PFSK-1 (cell line): Measurements from ENCODE around the gene EMILIN3.

ENCODE experiments used
- FOXP2 ChIP-seq: optimal IDR thresholded peaks from 2 replicates; pipeline ENCODE3; 2011; ENCODE audit warnings: borderline replicate concordance, control low read depth, inconsistent platforms; ENCODE audit not compliant: insufficient read depth; ENCODE audit errors: extremely low read length, extremely low read depth
- POLR2AphosphoS5 ChIP-seq: IDR thresholded peaks from 2 replicates; pipeline ENCODE4 v1.6.1; 2012; ENCODE audit warnings: low read depth, mild to moderate bottlenecking, control low read depth, low read length, moderate library complexity
- REST ChIP-seq, 2 experiments: IDR thresholded peaks; 2 replicates each; pipeline versions ENCODE4 v1.6.1 to v1.8.0; 2011 to 2012; ENCODE audit warnings: low read depth in 2 of 2, low read length in 2 of 2, control low read depth in 1 of 2, inconsistent platforms in 1 of 2, mild to moderate bottlenecking in 1 of 2, moderate library complexity in 1 of 2; ENCODE audit not compliant: insufficient read depth in 1 of 2
- SIN3A ChIP-seq: IDR thresholded peaks from 2 replicates; pipeline ENCODE4 v1.6.1; 2012; ENCODE audit warnings: mild to moderate bottlenecking, low read length, moderate library complexity, borderline replicate concordance; ENCODE audit not compliant: insufficient read depth
- TAF1 ChIP-seq: IDR thresholded peaks from 2 replicates; pipeline ENCODE4 v1.6.1; 2012; ENCODE audit warnings: low read length, control low read depth, borderline replicate concordance; ENCODE audit not compliant: insufficient read depth

Gene EMILIN3

DNA sequence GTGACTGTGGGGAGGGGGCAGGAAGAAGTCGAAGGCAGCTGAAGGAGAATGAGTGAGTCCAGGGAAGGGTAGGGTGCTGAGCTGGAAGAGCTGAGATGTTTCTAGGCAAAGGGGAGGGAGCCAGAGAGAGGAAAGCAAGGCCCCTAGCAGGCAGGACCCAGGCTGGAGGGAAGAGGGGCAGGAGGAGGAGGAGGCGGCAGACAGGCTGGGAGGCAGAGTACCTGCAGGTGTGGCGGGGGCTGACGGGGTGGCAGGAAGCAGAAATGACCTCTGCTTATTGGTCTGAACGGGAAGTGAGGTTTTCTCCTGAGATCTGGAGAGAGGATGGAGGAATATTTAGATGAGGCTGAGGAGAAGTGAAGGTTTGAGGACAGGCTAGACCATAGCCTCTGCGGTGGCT lies 10.7 kb upstream of the EMILIN3 start:
- TF ChIP-seq TAF1 = no peak
- TF ChIP-seq POLR2AphosphoS5 = no peak
- TF ChIP-seq FOXP2 = no peak
- no peak for TF ChIP-seq SIN3A
- TF ChIP-seq REST (IDR thresholded peaks at IDR 0.05; ENCODE audit: insufficient read depth in 1 of 2, low read depth in 2 of 2, low read length in 2 of 2) = no peak

DNA sequence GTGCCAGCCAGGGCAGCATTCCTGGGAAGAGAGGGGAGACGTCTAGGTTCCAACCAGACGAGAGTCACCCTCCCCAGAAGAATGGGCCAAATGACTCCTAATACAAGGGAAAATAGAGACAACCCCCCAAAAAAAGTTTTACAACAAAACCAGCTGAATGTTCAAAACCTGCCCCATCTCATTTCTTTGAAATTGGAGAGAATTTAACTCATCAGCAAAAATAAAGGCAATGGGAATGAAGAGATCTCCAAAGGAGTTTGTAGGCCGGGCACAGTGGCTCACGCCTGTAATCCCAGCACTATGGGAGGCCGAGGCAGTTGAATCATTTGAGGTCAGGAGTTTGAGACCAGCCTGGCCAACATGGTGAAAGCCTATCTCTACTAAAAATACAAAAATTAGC lies 9.7 kb upstream of the EMILIN3 start:
- TF ChIP-seq POLR2AphosphoS5 (no peak), FOXP2 (no peak), TAF1 (no peak), SIN3A (no peak), REST (IDR thresholded peaks at IDR 0.05; ENCODE audit: insufficient read depth in 1 of 2, low read depth in 2 of 2, low read length in 2 of 2) (no peak)

DNA sequence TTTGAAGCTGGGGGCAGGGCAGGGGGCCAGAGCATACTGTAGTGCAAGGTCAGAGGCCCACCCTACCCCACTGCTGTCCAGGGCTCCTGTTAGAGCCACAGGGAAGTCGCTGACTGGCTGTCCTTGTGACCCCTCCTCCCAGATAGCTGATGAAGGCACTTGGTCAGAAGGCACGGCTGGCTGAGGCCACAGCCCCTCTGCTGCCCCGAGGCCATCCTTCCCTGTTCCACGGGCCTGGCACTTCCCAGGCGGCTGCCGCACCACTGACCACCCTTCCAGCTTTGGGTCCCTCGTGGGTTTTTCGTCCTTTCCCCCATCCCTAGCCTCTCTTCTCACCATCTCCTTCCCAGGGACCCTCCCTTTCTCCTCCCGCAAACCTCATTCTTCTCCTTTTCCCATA lies 9.2 kb upstream of the EMILIN3 start:
- no peak for TF ChIP-seq FOXP2
- no peak for TF ChIP-seq REST (IDR thresholded peaks at IDR 0.05; ENCODE audit: insufficient read depth in 1 of 2, low read depth in 2 of 2, low read length in 2 of 2)
- no peak for TF ChIP-seq POLR2AphosphoS5
- TF ChIP-seq SIN3A = no peak
- TF ChIP-seq TAF1 = no peak

DNA sequence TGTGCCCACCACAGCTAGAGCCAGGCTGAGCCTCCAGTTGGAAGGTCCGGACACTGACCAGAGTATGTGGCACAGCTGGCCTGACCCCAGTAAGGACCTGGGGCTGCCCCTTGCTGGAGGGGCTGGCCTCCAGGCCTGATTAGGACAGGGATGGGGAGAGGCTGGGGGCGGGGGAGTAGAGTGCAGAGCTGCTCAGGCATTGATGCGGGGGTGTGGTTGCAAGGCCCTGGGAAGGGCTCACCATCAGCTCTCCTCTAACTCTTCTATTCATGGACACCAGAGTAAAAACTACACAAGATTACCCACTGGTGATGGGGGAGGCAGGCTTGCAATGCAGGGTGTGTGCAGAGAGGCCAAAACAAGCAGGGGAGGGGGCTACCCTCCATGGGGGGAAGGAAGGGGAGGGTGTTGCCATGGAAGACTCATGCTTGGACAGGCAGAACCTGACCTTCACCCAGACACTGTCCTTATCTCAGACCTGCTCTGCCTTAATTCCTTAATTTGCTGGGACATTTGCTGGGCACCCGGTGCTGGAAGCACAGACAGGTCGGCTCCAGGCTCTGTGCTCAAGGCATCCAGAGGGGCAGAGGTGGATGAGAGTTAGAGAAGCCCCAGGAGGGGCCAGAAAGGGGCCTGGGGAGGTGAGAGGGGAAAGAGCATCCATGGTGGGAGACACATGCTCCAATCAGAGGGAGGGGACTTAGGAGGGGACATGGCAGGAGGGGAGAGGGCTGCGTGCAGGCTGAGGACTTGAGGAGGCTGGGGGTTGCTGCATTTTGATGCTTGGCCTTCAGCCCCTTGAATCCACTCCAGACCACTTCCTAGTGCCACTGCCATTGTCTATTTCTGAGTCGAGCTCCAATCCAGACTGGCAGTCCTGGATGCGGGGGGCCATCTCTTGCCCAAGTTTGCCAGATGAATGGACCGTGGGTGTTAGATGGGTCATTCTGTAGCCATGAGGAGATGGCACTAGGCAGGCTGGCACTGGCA lies 7.6 kb upstream of the EMILIN3 start:
- no peak for TF ChIP-seq TAF1
- no peak for TF ChIP-seq REST (IDR thresholded peaks at IDR 0.05; ENCODE audit: insufficient read depth in 1 of 2, low read depth in 2 of 2, low read length in 2 of 2)
- TF ChIP-seq POLR2AphosphoS5 = no peak
- TF ChIP-seq SIN3A = no peak
- TF ChIP-seq FOXP2 = no peak
